HCT116 (cell line): ENCODE data around the gene DLEC1. TPM values are rescaled to one million over a fixed set of nuclear protein-coding genes. Genes with fewer than 3 reads are reported as not detected.

Experiments used
- ATAC-seq: fragments of 200-7000 bp; cut with Tn5 transposase; 2 replicates; pipeline ENCODE4 v1.9.1; 2020; ENCODE audit warnings: mild to moderate bottlenecking, moderate library complexity
- BruUV-seq: library from RNA; stranded (reverse); fragments of 400-500 nt; replicated peaks from 2 replicates; lab custom pipeline; 2021; lab: Mats Ljungman, UMichigan
- CTCF ChIA-PET: fragments of 300-600 bp; sonication (Branson Sonifier 250); formaldehyde crosslinking; loops from one replicate; lab custom pipeline; 2021; ENCODE audit warnings: antibody characterized with exemption; lab: Charles Lee
- POLR2A ChIA-PET: fragments of 300-600, 350-600 bp; sonication (Branson Sonifier 250); formaldehyde crosslinking; loops from one replicate; lab custom pipeline; 2021; ENCODE audit warnings: antibody characterized with exemption; lab: Charles Lee
- RAD21 ChIA-PET, 2 experiments: fragments of 300-600 bp; sonication (Branson Sonifier 250); formaldehyde crosslinking; loops; one replicate each; lab custom pipeline; 2023; ENCODE audit warnings: low total read pairs in 2 of 2; ENCODE audit not compliant: uncharacterized antibody in 2 of 2, unreplicated experiment in 2 of 2, low non-redundant PET in 1 of 2; lab: Charles Lee
- DNase-seq: peaks from one replicate; pipeline ENCODE4 v3.0.0-alpha.2; 2010; ENCODE audit warnings: low read depth, low spot score
- H2AFZ ChIP-seq: fragments of 200-600 bp; shearing (Covaris generic), sonication (generic); 2 replicates; pipeline ENCODE4 v1.6.1; 2017; ENCODE audit warnings: low read depth, mixed run types, mixed read lengths, antibody characterized with exemption, low read length; ENCODE audit not compliant: poor library complexity, severe bottlenecking
- H3K27ac ChIP-seq: 2 replicates; pipeline ENCODE4 v1.5.1; 2012; ENCODE audit warnings: low read depth, low read length
- H3K27me3 ChIP-seq: fragments of 200-600 bp; sonication (generic); 2 replicates; pipeline ENCODE4 v1.6.1; 2016; ENCODE audit warnings: mixed run types, low read length, mixed read lengths; ENCODE audit not compliant: insufficient read depth
- H3K36me3 ChIP-seq, 2 experiments: fragments of 200-500 bp in 1 of 2; fragments of 200-600 bp in 1 of 2; sonication (Bioruptor generic) in 1 of 2; sonication (generic) in 1 of 2; 2 replicates each; pipeline versions ENCODE4 v1.5.1 to v1.6.1; 2014 to 2016; ENCODE audit warnings: low read length in 2 of 2, inconsistent platforms in 1 of 2, mixed read lengths in 1 of 2, mixed run types in 1 of 2; ENCODE audit not compliant: insufficient read depth in 2 of 2, control insufficient read depth in 1 of 2
- H3K4me1 ChIP-seq, 2 experiments: fragments of 200-600 bp in 1 of 2; sonication (generic) in 1 of 2; 2 replicates each; pipeline versions ENCODE4 v1.5.1 to v1.6.1; 2012 to 2017; ENCODE audit warnings: low read length in 2 of 2, inconsistent platforms in 1 of 2, mild to moderate bottlenecking in 1 of 2, mixed read lengths in 1 of 2, mixed run types in 1 of 2, moderate library complexity in 1 of 2; ENCODE audit not compliant: insufficient read depth in 2 of 2, control insufficient read depth in 1 of 2
- H3K4me2 ChIP-seq: fragments of 200-600 bp; sonication (generic); 2 replicates; pipeline ENCODE4 v1.6.1; 2017; ENCODE audit warnings: mixed run types, low read length, mixed read lengths
- H3K4me3 ChIP-seq, 2 experiments: fragments of 200-600 bp in 1 of 2; sonication (generic) in 1 of 2; replicated peaks in 1 of 2; 2 replicates each; pipeline ENCODE4 v1.5.1; 2011 to 2016; ENCODE audit warnings: low read length in 2 of 2, control low read depth in 1 of 2, low read depth in 1 of 2, mild to moderate bottlenecking in 1 of 2, mixed read lengths in 1 of 2, mixed run types in 1 of 2
- H3K79me2 ChIP-seq: fragments of 200-600 bp; sonication (generic); 2 replicates; pipeline ENCODE4 v1.6.1; 2017; ENCODE audit warnings: mild to moderate bottlenecking, mixed run types, low read length, moderate library complexity, mixed read lengths; ENCODE audit not compliant: insufficient read depth
- H3K9ac ChIP-seq: fragments of 200-600 bp; sonication (generic); 2 replicates; pipeline ENCODE4 v1.6.1; 2016; ENCODE audit warnings: low read length, mixed read lengths
- H3K9me2 ChIP-seq: fragments of 200-600 bp; sonication (generic), shearing (Covaris generic); 2 replicates; pipeline ENCODE4 v1.6.1; 2017; ENCODE audit warnings: mixed run types, mild to moderate bottlenecking, moderate library complexity; ENCODE audit not compliant: insufficient read depth
- H3K9me3 ChIP-seq, 2 experiments: fragments of 200-500 bp in 1 of 2; fragments of 200-600 bp in 1 of 2; sonication (Bioruptor generic) in 1 of 2; sonication (generic) in 1 of 2; 2 replicates each; pipeline ENCODE4 v1.6.1; 2014 to 2017; ENCODE audit warnings: low read length in 2 of 2, mixed read lengths in 2 of 2, inconsistent platforms in 1 of 2, low read depth in 1 of 2, mild to moderate bottlenecking in 1 of 2, mixed run types in 1 of 2, moderate library complexity in 1 of 2; ENCODE audit not compliant: control insufficient read depth in 1 of 2, insufficient read depth in 1 of 2
- H4K20me1 ChIP-seq: fragments of 200-600 bp; sonication (generic), shearing (Covaris generic); 2 replicates; pipeline ENCODE4 v1.6.1; 2017; ENCODE audit warnings: mixed run types, mild to moderate bottlenecking, moderate library complexity; ENCODE audit not compliant: insufficient read depth
- CEBPB ChIP-seq: IDR thresholded peaks from 2 replicates; pipeline ENCODE4 v1.6.1; 2012; ENCODE audit warnings: low read depth
- CTCF ChIP-seq, 3 experiments: fragments of 200-600 bp in 1 of 3; sonication (generic) in 1 of 3; IDR thresholded peaks in 2 of 3; conservative IDR thresholded peaks in 1 of 3; 2 replicates each; pipeline ENCODE4 v1.5.1; 2012 to 2017; ENCODE audit warnings: low read depth in 2 of 3, low read length in 2 of 3, antibody characterized with exemption in 1 of 3, borderline replicate concordance in 1 of 3, control low read depth in 1 of 3, mild to moderate bottlenecking in 1 of 3, mixed read lengths in 1 of 3, mixed run types in 1 of 3, moderate library complexity in 1 of 3; ENCODE audit not compliant: insufficient read depth in 1 of 3
- EGR1 ChIP-seq: IDR thresholded peaks from 2 replicates; pipeline ENCODE4 v1.6.1; 2012; ENCODE audit warnings: low read depth
- EZH2 ChIP-seq: fragments of 200-600 bp; sonication (generic); IDR thresholded peaks from 2 replicates; pipeline ENCODE4 v1.6.1; 2017; ENCODE audit warnings: antibody characterized with exemption, mixed run types
- EZH2phosphoT487 ChIP-seq: fragments of 200-600 bp; IDR thresholded peaks from 2 replicates; pipeline ENCODE4 v1.6.1; 2018; ENCODE audit warnings: antibody characterized with exemption, borderline replicate concordance
- FOSL1 ChIP-seq: IDR thresholded peaks from 2 replicates; pipeline ENCODE4 v1.6.1; 2012; ENCODE audit warnings: low read depth
- POLR2AphosphoS5 ChIP-seq: IDR thresholded peaks from 2 replicates; pipeline ENCODE4 v1.6.1; 2011; ENCODE audit warnings: mild to moderate bottlenecking, low read depth, low read length, moderate library complexity
- TCF7L2 ChIP-seq: IDR thresholded peaks from 2 replicates; pipeline ENCODE4 v1.7.0; 2011; ENCODE audit warnings: borderline replicate concordance, inconsistent platforms; ENCODE audit not compliant: insufficient read depth, insufficient read length; ENCODE audit errors: extremely low read depth
- ZNF274 ChIP-seq: fragments of 200-500 bp; sonication (Bioruptor generic); IDR thresholded peaks from 2 replicates; pipeline ENCODE4 v1.6.1; 2014; ENCODE audit warnings: mild to moderate bottlenecking, low read depth, low read length, inconsistent platforms
- intact Hi-C: fragments of 100-400 bp; cut with micrococcal nuclease; formaldehyde crosslinking; loops from 2 replicates; pipeline ENCODE4 v1.10.0; 2022
- total RNA-seq: library from RNA; stranded (reverse); gene quantifications from one replicate; pipeline ENCODE4 v1.2.1, GENCODE V29; 2021; ENCODE audit not compliant: unreplicated experiment
- TF ChIP-seq, protein P1 (sequence below): IDR thresholded peaks from 2 replicates; pipeline ENCODE4 v1.6.1; 2012; ENCODE audit warnings: low read depth

The DLEC1 gene
- total RNA-seq, 1 experiment from 2014 or later = 0.61 TPM

- H3K4me3 ChIP-seq = no peak overlapping the region
- ATAC-seq (no peak), DNase-seq (no peak)
- H3K4me2 ChIP-seq = no peak overlapping the region
- no peak overlapping the region for H3K27ac ChIP-seq
- intact Hi-C loops = no loop called here
- no peak overlapping the region for H3K9ac ChIP-seq
- H3K4me1 ChIP-seq = 0 out of 4 replicates have a peak, but pooled peaks cover 0 to 3% of the 10 kb centered on the region in 2 experiments
- ChIA-PET POLR2A (no interaction called here), CTCF (no interaction called here), RAD21 (no interaction called here)
- H3K36me3 ChIP-seq = peaks cover 13 to 32% of the 10 kb centered on the region in 2 experiments; a peak in 3 of 4 replicates
- no peaks in the 10 kb centered on the region for H3K9me2 ChIP-seq
- no peak overlapping the region for H2AFZ ChIP-seq
- H3K9me3 ChIP-seq = no peaks in the 10 kb centered on the region
- no peaks in the 10 kb centered on the region for H3K79me2 ChIP-seq
- TF ChIP-seq EZH2phosphoT487 (no peak), EZH2 (no peak), EGR1 (no peak), ZNF274 (no peak), TCF7L2 (no peak), POLR2AphosphoS5 (no peak), CTCF (IDR thresholded peaks at IDR 0.05 in 2 of 3, conservative IDR thresholded peaks at IDR 0.05 in 1 of 3; ENCODE audit: borderline replicate concordance in 1 of 3, insufficient read depth in 1 of 3, low read depth in 2 of 3, low read length in 2 of 3) (no peak), FOSL1 (no peak), CEBPB (no peak)
- TF ChIP-seq, protein P1, sequence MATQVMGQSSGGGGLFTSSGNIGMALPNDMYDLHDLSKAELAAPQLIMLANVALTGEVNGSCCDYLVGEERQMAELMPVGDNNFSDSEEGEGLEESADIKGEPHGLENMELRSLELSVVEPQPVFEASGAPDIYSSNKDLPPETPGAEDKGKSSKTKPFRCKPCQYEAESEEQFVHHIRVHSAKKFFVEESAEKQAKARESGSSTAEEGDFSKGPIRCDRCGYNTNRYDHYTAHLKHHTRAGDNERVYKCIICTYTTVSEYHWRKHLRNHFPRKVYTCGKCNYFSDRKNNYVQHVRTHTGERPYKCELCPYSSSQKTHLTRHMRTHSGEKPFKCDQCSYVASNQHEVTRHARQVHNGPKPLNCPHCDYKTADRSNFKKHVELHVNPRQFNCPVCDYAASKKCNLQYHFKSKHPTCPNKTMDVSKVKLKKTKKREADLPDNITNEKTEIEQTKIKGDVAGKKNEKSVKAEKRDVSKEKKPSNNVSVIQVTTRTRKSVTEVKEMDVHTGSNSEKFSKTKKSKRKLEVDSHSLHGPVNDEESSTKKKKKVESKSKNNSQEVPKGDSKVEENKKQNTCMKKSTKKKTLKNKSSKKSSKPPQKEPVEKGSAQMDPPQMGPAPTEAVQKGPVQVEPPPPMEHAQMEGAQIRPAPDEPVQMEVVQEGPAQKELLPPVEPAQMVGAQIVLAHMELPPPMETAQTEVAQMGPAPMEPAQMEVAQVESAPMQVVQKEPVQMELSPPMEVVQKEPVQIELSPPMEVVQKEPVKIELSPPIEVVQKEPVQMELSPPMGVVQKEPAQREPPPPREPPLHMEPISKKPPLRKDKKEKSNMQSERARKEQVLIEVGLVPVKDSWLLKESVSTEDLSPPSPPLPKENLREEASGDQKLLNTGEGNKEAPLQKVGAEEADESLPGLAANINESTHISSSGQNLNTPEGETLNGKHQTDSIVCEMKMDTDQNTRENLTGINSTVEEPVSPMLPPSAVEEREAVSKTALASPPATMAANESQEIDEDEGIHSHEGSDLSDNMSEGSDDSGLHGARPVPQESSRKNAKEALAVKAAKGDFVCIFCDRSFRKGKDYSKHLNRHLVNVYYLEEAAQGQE = no peak
- H4K20me1 ChIP-seq = no peaks in the 10 kb centered on the region
- no TSS peak for BruUV-seq
- H3K27me3 ChIP-seq = no peaks in the 10 kb centered on the region
Measured at GRCh38 chr3:38122712-38123290, 83.8 kb downstream of the DLEC1 start.
